HFFc6 (cell line): Measurements from ENCODE around the gene OPCML. TPM values are rescaled to one million over a fixed set of nuclear protein-coding genes. Genes with fewer than 3 reads are reported as not detected.

Experiments
- DNase-seq: peaks from one replicate; pipeline ENCODE4 v3.0.0-alpha.2; 2018
- H3K27ac Mint-ChIP-seq: 2 replicates; pipeline ENCODE4 v1.8.0; 2020; ENCODE audit warnings: mild to moderate bottlenecking, mixed read lengths
- H3K27me3 Mint-ChIP-seq: 2 replicates; pipeline ENCODE4 v1.8.0; 2021; ENCODE audit warnings: mild to moderate bottlenecking, moderate library complexity, mixed read lengths; ENCODE audit not compliant: insufficient read depth
- H3K36me3 Mint-ChIP-seq: 2 replicates; pipeline ENCODE4 v1.8.0; 2021; ENCODE audit warnings: low read depth, mixed read lengths
- H3K4me1 Mint-ChIP-seq: 2 replicates; pipeline ENCODE4 v1.8.0; 2020; ENCODE audit warnings: low read depth, mixed read lengths
- H3K4me3 Mint-ChIP-seq: 2 replicates; pipeline ENCODE4 v1.8.0; 2020; ENCODE audit warnings: mild to moderate bottlenecking, moderate library complexity, mixed read lengths
- H3K9me3 Mint-ChIP-seq: 2 replicates; pipeline ENCODE4 v1.8.0; 2020; ENCODE audit warnings: mild to moderate bottlenecking, mixed read lengths
- total RNA-seq, 6 experiments: library from RNA; stranded (reverse); fragmentation: NEBNext Ultra II Directional; extraction: Animal tissue kit (Norgen Biotek cat#: 25700); gene quantifications; 2 replicates in 1 of 6; 3 replicates in 5 of 6; pipeline ENCODE4 v1.2.3, GENCODE V29; 2021
- TF ChIP-seq, protein P1 (sequence below): fragments of 200-600 bp; sonication (generic); IDR thresholded peaks from 2 replicates; pipeline ENCODE4 v1.5.0; 2021; ENCODE audit warnings: antibody characterized with exemption, mild to moderate bottlenecking

OPCML gene
- total RNA-seq, 6 experiments from 2014 or later = 0.11 to 1.7 (median 0.33) TPM

DNA sequence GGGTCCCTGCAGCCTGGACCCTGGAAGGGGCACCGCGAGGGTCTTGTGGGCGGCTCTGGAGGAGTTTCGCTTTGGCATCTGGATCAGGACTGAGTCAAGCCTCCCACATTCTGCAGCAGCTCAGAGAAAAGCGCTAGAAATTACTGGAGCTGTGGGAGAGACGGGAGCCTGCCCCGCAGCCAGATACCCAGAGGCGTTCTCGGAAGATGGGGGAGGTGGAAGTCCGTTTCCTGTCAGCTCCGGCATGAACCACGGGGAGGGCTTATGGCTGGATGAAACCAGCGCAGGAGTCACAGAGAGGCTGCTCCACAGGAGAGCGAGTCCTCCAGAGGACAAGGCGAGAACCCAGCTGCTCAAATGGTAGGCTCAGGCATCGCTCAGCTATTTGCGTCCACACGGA, 379.3 kb downstream of the OPCML start:
- Mint-ChIP-seq H3K9me3 (peaks cover 27% of the 10 kb centered on the region), H3K27me3 (peaks cover 8% of the 10 kb centered on the region)

DNA sequence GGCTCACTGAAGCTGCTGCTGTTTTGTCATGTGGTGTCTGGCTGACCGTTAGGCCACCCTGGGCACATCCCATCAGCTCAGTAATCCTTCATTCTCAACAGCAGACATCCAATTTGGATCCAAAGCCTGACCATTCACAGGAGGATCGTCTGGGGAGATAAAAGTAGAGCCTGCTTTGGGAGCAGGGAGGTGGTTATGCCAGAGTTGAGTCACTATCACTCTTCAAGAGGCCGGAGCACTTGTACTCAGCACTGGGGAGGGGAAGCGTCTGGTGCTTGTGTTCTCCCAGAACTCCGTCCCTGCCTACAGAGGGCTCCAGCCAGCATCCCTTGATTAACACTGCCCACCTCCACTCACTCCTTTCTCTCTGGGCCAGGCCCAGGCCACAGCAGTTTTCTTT, 382.6 kb downstream of the OPCML start:
- Mint-ChIP-seq H3K27ac (no peak overlapping the region), H3K36me3 (no peaks in the 10 kb centered on the region), H3K9me3 (peaks cover 37% of the 10 kb centered on the region), H3K4me3 (no peak overlapping the region), H3K4me1 (no peaks in the 10 kb centered on the region), H3K27me3 (peaks cover 10% of the 10 kb centered on the region)
- TF ChIP-seq, protein P1, sequence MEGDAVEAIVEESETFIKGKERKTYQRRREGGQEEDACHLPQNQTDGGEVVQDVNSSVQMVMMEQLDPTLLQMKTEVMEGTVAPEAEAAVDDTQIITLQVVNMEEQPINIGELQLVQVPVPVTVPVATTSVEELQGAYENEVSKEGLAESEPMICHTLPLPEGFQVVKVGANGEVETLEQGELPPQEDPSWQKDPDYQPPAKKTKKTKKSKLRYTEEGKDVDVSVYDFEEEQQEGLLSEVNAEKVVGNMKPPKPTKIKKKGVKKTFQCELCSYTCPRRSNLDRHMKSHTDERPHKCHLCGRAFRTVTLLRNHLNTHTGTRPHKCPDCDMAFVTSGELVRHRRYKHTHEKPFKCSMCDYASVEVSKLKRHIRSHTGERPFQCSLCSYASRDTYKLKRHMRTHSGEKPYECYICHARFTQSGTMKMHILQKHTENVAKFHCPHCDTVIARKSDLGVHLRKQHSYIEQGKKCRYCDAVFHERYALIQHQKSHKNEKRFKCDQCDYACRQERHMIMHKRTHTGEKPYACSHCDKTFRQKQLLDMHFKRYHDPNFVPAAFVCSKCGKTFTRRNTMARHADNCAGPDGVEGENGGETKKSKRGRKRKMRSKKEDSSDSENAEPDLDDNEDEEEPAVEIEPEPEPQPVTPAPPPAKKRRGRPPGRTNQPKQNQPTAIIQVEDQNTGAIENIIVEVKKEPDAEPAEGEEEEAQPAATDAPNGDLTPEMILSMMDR = no peak
- DNase-seq = no peak

More for the DNA sequence above, 379.3 kb downstream of the OPCML start:
- Mint-ChIP-seq H3K4me1 (no peaks in the 10 kb centered on the region), H3K36me3 (no peaks in the 10 kb centered on the region), H3K4me3 (no peak overlapping the region), H3K27ac (no peak overlapping the region)
- DNase-seq = no peak
- TF ChIP-seq, protein P1 = no peak

DNA sequence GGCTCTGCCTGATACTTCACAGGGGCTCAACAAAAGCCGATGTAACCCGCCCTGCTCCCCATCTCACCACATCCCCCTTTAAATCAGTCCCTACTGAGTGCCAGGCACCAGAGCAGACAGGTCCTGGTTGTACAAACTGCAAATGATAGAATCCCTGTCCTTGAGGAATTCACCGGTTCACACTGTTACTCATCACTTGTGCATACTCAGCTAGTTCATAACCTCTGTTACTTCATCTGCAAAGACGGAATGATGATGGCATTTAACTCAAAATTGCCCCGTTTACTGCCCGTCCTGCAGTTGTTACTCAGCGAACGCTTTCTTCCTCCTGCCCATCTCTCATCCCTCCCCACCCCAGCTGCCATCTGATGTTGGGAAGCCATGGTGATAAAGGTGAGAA, 384.7 kb downstream of the OPCML start:
- no peak overlapping the region for H3K27ac Mint-ChIP-seq
- H3K36me3 Mint-ChIP-seq = no peaks in the 10 kb centered on the region
- no peak for DNase-seq
- peaks cover 53% of the 10 kb centered on the region for H3K9me3 Mint-ChIP-seq
- peaks cover 10% of the 10 kb centered on the region for H3K27me3 Mint-ChIP-seq
- TF ChIP-seq, protein P1 = no peak
- no peak overlapping the region for H3K4me3 Mint-ChIP-seq
- H3K4me1 Mint-ChIP-seq = no peaks in the 10 kb centered on the region

DNA sequence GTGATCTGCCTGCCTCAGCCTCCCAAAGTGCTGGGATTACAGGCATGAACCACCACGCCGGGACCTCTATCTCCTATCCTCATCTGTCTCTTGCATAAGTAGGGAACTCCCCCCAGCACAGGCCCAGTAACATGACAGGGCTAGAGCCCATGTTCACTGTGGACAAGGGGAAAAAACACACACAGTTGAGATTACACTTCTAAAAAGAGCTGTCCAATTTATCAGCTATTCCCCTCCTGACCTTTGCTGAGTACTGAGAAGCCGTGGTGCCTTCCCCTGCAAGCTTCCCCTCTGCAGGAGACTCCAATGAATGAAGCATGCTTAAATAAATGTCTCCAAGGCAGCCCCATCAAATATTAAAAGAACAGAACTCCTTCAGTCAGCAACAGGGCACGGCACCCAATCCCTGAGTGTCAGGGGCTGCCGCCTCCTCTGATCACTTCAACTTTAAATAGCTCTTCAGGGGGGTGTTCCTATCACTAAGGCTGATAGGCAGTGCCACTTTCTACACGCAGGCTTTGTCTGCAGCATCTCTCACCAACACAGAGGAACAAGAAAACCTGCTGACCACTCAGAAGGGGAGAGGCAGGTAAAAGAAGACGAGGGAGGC, 385.5 kb downstream of the OPCML start:
- H3K36me3 Mint-ChIP-seq = no peaks in the 10 kb centered on the region
- no peak for DNase-seq
- H3K27me3 Mint-ChIP-seq = peaks cover 5% of the 10 kb centered on the region
- no peak overlapping the region for H3K27ac Mint-ChIP-seq
- H3K9me3 Mint-ChIP-seq = peaks cover 51% of the 10 kb centered on the region
- TF ChIP-seq, protein P1 = no peak
- H3K4me3 Mint-ChIP-seq = no peak overlapping the region
- no peaks in the 10 kb centered on the region for H3K4me1 Mint-ChIP-seq

DNA sequence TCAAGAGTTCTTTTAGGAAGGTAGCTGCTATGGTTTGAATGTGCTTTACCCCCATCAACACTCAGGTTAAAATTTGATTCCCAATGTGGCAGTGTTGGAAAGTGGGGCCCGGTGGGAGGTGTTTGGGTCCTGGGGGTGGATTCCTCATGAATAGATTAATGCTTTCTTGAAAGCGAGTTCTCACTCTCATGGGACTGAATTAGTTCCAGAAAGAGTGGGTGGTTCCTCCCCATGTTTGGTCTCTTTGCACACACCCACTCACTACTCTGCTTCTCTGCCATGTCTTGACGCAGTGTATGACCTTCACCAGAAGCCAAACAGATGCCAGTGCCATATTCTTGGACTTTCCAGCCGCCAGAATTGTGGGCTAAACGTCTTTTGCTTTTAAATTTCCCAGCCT, 394.4 kb downstream of the OPCML start:
- no peak overlapping the region for H3K4me3 Mint-ChIP-seq
- H3K27me3 Mint-ChIP-seq = no peaks in the 10 kb centered on the region

More for the DNA sequence above, 394.4 kb downstream of the OPCML start:
- Mint-ChIP-seq H3K36me3 (no peaks in the 10 kb centered on the region; the same call in 1 of the 2 replicates), H3K9me3 (peaks cover 60% of the 10 kb centered on the region), H3K4me1 (no peaks in the 10 kb centered on the region), H3K27ac (no peak overlapping the region)
- no peak for DNase-seq
- TF ChIP-seq, protein P1 = no peak
